Measurements from ENCODE around the gene SLC25A13. TPM values are rescaled to one million over a fixed set of nuclear protein-coding genes. Genes with fewer than 3 reads are reported as not detected.

The SLC25A13 gene
- total and polyA plus RNA-seq, 2 of the 4 experiments (the other 2 are of a cell fraction) = 7.4 to 11.7 TPM

- H2BK15ac ChIP-seq (ENCODE audit: low read depth, low read length) = no peak overlapping the region
- ATAC-seq (ENCODE audit: low read depth) (no peak), DNase-seq (no peak)
- H4K5ac ChIP-seq (ENCODE audit: low read depth, low read length) = no peak overlapping the region
- H3K36me3 ChIP-seq (ENCODE audit: control insufficient read depth, insufficient read depth, low read length) = peaks cover 6% of the 10 kb centered on the region
- no TSS peak for BruUV-seq (replicated peaks)
- H2AFZ ChIP-seq (replicated peaks; ENCODE audit: low read length, poor library complexity) = no peak overlapping the region
- TF ChIP-seq FOS (IDR thresholded peaks at IDR 0.05; ENCODE audit: low read depth, low read length) (no peak), USF2 (IDR thresholded peaks at IDR 0.05; ENCODE audit: low read depth, low read length) (no peak), POLR2A (IDR thresholded peaks at IDR 0.05; ENCODE audit: low read depth, low read length) (no peak), SMC3 (IDR thresholded peaks at IDR 0.05; ENCODE audit: low read depth, low read length) (no peak), CHD1 (IDR thresholded peaks at IDR 0.05; ENCODE audit: low read depth, low read length) (no peak), MAZ (IDR thresholded peaks at IDR 0.05; ENCODE audit: borderline replicate concordance, low read depth, low read length) (no peak), BHLHE40 (IDR thresholded peaks at IDR 0.05; ENCODE audit: low read depth, low read length) (no peak), RCOR1 (IDR thresholded peaks at IDR 0.05; ENCODE audit: insufficient replicate concordance, low read length) (no peak), RAD21 (IDR thresholded peaks at IDR 0.05; ENCODE audit: low read length) (no peak)
- H3K4me3 ChIP-seq (ENCODE audit: insufficient read depth, low read depth, low read length) = no peak overlapping the region
- in situ Hi-C loops (cut with MboI; ENCODE audit: low sequenced_read_pairs) (no loop called here), intact Hi-C loops (cut with micrococcal nuclease) (no loop called here), dilution Hi-C loops (cut with HindIII; ENCODE audit: low sequenced_read_pairs, unreplicated experiment) (no loop called here)
- no peak overlapping the region for H2AK5ac ChIP-seq (ENCODE audit: low read depth, low read length)
- ChIA-PET CTCF (no interaction called here), POLR2A (ENCODE audit: unreplicated experiment) (no interaction called here)
- H2BK120ac ChIP-seq (ENCODE audit: low read depth, low read length) = no peak overlapping the region
- no peak overlapping the region for H4K91ac ChIP-seq (ENCODE audit: insufficient read depth, low read depth, low read length)
- no peaks in the 10 kb centered on the region for H3K27me3 ChIP-seq (ENCODE audit: control insufficient read depth, insufficient read depth, low read length)
- WGBS, 2 experiments (ENCODE audit: extremely low coverage in 2 of 2, insufficient read length in 1 of 2) = no CpG with 5 or more reads among the region's 1 CpG
- no peak overlapping the region for H3K18ac ChIP-seq (ENCODE audit: low read depth, low read length)
- no peak overlapping the region for H3K14ac ChIP-seq (replicated peaks; ENCODE audit: low read depth, low read length)
- H4K8ac ChIP-seq (ENCODE audit: low read depth in 2 of 2, low read length in 2 of 2) = no peak overlapping the region
- H3K9me1 ChIP-seq (ENCODE audit: insufficient read depth, low read length) = peaks cover 4% of the 10 kb centered on the region; the same call in 1 of the 2 replicates
- H3K9ac ChIP-seq (ENCODE audit: low read depth, low read length) = no peak overlapping the region
- no peak overlapping the region for H3K4me2 ChIP-seq (ENCODE audit: low read depth, low read length)
- H2AK9ac ChIP-seq (replicated peaks; ENCODE audit: low read depth, low read length, poor library complexity) = no peak overlapping the region
- H3K79me1 ChIP-seq (ENCODE audit: low read depth in 1 of 2, low read length in 2 of 2) = no peaks in the 10 kb centered on the region
- no peaks in the 10 kb centered on the region for H3K4me1 ChIP-seq (ENCODE audit: control insufficient read depth, insufficient read depth, low read length)
- no peak overlapping the region for H3K56ac ChIP-seq (ENCODE audit: extremely low read depth, insufficient read depth, low read length)
- no peaks in the 10 kb centered on the region for H3K9me3 ChIP-seq (ENCODE audit: control insufficient read depth, insufficient read depth, low read length)
- no peak overlapping the region for H2BK5ac ChIP-seq (ENCODE audit: low read depth, low read length, poor library complexity, severe bottlenecking)
- no peak overlapping the region for H3K4ac ChIP-seq (ENCODE audit: low read depth, low read length)
- H3K27ac ChIP-seq (ENCODE audit: insufficient read depth, low read length) = no peak overlapping the region
- H3K23ac ChIP-seq (ENCODE audit: low read depth, low read length) = no peak overlapping the region
- no peak overlapping the region for H2BK20ac ChIP-seq (ENCODE audit: low read depth, low read length)
- no peaks in the 10 kb centered on the region for H4K20me1 ChIP-seq (ENCODE audit: insufficient read depth, low read length)
Observed at GRCh38 chr7:96167424-96167823, 154.5 kb downstream of the SLC25A13 start.

Data from IMR-90 (cell line).